ENCODE data around the gene PRKD1. TPM values are rescaled to one million over a fixed set of nuclear protein-coding genes. Genes with fewer than 3 reads are reported as not detected.

PRKD1 gene
- total RNA-seq, 2 donors from 2014 or later = 1.0 to 2.8 TPM

- Histone ChIP-seq H3K9me3 (no peaks in the 10 kb centered on the region), H3K4me1 (no peaks in the 10 kb centered on the region), H3K4me3 (no peak overlapping the region), H3K27ac (no peak overlapping the region), H3K27me3 (no peaks in the 10 kb centered on the region), H3K9ac (ENCODE audit: low read depth in 2 of 2, low read length in 2 of 2) (no peak overlapping the region), H3K36me3 (no peaks in the 10 kb centered on the region)
- DNase-seq = no peak
- TF ChIP-seq CTCF (IDR thresholded peaks at IDR 0.05) = no peak
- intact Hi-C loops (cut with DNase I) = no loop called here
Observed at GRCh38 chr14:29918981-29919380, 8.7 kb downstream of the PRKD1 start.

GRCh38 chr14:29913566-29913965, 14.1 kb downstream of the PRKD1 start:
- intact Hi-C loops (cut with DNase I) = no loop called here

GRCh38 chr14:29911810-29912209, 15.8 kb downstream of the PRKD1 start:
- H3K9me3 ChIP-seq = no peaks in the 10 kb centered on the region
- no peak for TF ChIP-seq CTCF (IDR thresholded peaks at IDR 0.05)

More at GRCh38 chr14:29913566-29913965, 14.1 kb downstream of the PRKD1 start:
- no peaks in the 10 kb centered on the region for H3K27me3 ChIP-seq
- H3K36me3 ChIP-seq = no peaks in the 10 kb centered on the region
- no peaks in the 10 kb centered on the region for H3K4me1 ChIP-seq
- TF ChIP-seq CTCF (IDR thresholded peaks at IDR 0.05) = no peak
- no peak overlapping the region for H3K9ac ChIP-seq (ENCODE audit: low read depth in 2 of 2, low read length in 2 of 2)
- H3K9me3 ChIP-seq = no peaks in the 10 kb centered on the region
- H3K4me3 ChIP-seq = no peak overlapping the region
- DNase-seq = no peak
- no peak overlapping the region for H3K27ac ChIP-seq

GRCh38 chr14:29908652-29909577, 18.7 kb downstream of the PRKD1 start:
- no peaks in the 10 kb centered on the region for H3K36me3 ChIP-seq
- no peak for TF ChIP-seq CTCF (IDR thresholded peaks at IDR 0.05)
- H3K27me3 ChIP-seq = no peaks in the 10 kb centered on the region
- DNase-seq = no peak
- H3K9me3 ChIP-seq = no peaks in the 10 kb centered on the region
- no peak overlapping the region for H3K9ac ChIP-seq (ENCODE audit: low read depth in 2 of 2, low read length in 2 of 2)
- H3K27ac ChIP-seq = no peak overlapping the region
- intact Hi-C loops (cut with DNase I) = no loop called here
- no peaks in the 10 kb centered on the region for H3K4me1 ChIP-seq
- no peak overlapping the region for H3K4me3 ChIP-seq

More at GRCh38 chr14:29911810-29912209, 15.8 kb downstream of the PRKD1 start:
- no peaks in the 10 kb centered on the region for H3K27me3 ChIP-seq
- no peaks in the 10 kb centered on the region for H3K36me3 ChIP-seq
- no peak overlapping the region for H3K9ac ChIP-seq (ENCODE audit: low read depth in 2 of 2, low read length in 2 of 2)
- H3K4me1 ChIP-seq = no peaks in the 10 kb centered on the region
- intact Hi-C loops (cut with DNase I) = no loop called here
- H3K27ac ChIP-seq = no peak overlapping the region
- DNase-seq = no peak
- no peak overlapping the region for H3K4me3 ChIP-seq

GRCh38 chr14:29906256-29906870, 21.3 kb downstream of the PRKD1 start:
- H3K9me3 ChIP-seq = no peaks in the 10 kb centered on the region
- no peaks in the 10 kb centered on the region for H3K36me3 ChIP-seq
- no peaks in the 10 kb centered on the region for H3K4me1 ChIP-seq
- H3K9ac ChIP-seq (ENCODE audit: low read depth in 2 of 2, low read length in 2 of 2) = no peak overlapping the region
- DNase-seq = no peak
- TF ChIP-seq CTCF (IDR thresholded peaks at IDR 0.05) = no peak
- no peak overlapping the region for H3K4me3 ChIP-seq
- intact Hi-C loops (cut with DNase I) = no loop called here
- no peaks in the 10 kb centered on the region for H3K27me3 ChIP-seq
- H3K27ac ChIP-seq = no peak overlapping the region

All from colonic mucosa (tissue), 4 donors.